Prostate gland (tissue), 2 donors: ENCODE data around the gene RAB40A.

Experiments
- POLR2A ChIP-seq: fragments of 450-650 bp; IDR thresholded peaks from one replicate; pipeline ENCODE4 v1.6.1; 2016; ENCODE audit warnings: antibody characterized with exemption, mild to moderate bottlenecking
- POLR2AphosphoS5 ChIP-seq: sonication (generic); formaldehyde crosslinking; IDR thresholded peaks from one replicate; pipeline ENCODE4 v1.6.1; 2017; ENCODE audit warnings: antibody characterized with exemption
- TF ChIP-seq, protein P1 (sequence below), 4 experiments: fragments of 200-600 bp in 2 of 4; fragments of 450-650 bp in 2 of 4; sonication (generic) in 2 of 4; IDR thresholded peaks; 1 replicate in 3 of 4; 2 replicates in 1 of 4; pipeline ENCODE4 v1.5.1; 2016 to 2019; ENCODE audit warnings: antibody characterized with exemption in 4 of 4, mild to moderate bottlenecking in 2 of 4, moderate library complexity in 2 of 4

DNA sequence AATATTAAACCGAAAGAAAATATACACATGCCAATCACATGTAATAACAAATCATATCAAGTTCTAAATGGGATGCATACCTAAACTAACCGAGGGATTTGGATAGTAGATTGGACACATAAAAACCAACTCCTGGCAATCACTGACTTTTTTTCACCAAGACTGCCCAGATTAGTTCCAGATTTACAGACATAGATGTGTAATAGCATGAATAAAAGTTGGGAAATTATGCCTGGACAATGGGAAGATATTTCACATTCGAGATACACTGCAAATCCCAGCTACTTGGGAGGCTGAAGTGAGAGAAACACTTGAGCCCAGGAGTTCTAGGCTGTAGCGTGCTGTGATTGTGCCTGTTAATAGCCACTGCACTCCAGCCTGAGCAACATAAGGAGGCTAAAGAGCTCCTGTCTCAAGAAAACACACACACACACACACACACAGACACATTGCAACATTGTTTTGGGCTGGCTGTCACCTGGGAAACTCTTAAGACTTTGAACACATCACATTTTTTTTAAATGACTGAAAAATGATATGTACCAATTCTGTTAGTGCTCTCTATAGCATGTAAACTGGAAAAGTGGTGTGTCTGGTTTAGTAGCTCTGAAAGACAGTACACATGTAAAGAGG is 5.7 kb downstream of the RAB40A start:
- TF ChIP-seq POLR2A: no peak
- TF ChIP-seq, protein P1, sequence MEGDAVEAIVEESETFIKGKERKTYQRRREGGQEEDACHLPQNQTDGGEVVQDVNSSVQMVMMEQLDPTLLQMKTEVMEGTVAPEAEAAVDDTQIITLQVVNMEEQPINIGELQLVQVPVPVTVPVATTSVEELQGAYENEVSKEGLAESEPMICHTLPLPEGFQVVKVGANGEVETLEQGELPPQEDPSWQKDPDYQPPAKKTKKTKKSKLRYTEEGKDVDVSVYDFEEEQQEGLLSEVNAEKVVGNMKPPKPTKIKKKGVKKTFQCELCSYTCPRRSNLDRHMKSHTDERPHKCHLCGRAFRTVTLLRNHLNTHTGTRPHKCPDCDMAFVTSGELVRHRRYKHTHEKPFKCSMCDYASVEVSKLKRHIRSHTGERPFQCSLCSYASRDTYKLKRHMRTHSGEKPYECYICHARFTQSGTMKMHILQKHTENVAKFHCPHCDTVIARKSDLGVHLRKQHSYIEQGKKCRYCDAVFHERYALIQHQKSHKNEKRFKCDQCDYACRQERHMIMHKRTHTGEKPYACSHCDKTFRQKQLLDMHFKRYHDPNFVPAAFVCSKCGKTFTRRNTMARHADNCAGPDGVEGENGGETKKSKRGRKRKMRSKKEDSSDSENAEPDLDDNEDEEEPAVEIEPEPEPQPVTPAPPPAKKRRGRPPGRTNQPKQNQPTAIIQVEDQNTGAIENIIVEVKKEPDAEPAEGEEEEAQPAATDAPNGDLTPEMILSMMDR (IDR thresholded peaks at IDR 0.05): no peak
- no peak for TF ChIP-seq POLR2AphosphoS5
